Effector CD4-positive, alpha-beta T cell (primary cell): ENCODE results near the gene TMEM86B.

Source experiments
- DNase-seq: peaks from one replicate; pipeline ENCODE4 v3.0.0-alpha.2; 2020
- total RNA-seq: gene quantifications from one replicate; lab custom pipeline; 2026; lab: John Stamatoyannopoulos, UW

Gene TMEM86B
- total RNA-seq = 5.1 reads per million, percentile 20 among the genes with 10 or more reads in this experiment

DNA sequence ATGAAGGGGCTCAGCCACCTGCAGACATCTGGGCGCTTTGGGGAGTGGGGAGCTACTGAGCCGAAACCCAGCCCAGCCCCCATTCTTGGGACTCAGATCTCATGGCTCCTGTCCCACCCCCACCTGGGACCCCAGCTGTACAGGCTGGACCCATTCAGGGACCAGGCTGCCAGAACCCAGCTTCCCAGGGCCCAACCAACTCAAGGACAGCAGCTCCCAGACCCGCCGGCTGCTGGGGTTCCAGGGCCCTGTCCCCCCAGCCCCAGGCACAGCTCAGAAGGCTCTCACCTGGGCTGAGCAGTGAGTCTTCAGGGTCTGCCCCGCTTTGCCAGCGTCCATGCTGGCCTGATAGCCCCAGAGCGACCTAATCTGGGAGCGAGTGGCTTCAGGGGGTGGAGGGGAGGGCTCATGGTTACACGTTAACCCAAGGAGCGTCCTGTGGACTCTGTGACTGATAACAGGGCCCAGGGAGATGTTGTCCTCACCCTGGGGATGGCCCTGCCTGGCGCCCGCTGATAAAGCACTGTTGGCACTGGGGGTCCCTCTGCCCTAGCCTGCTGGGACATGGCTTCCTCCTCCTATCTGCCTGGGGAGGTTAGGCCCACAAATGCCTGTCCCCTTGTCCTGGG lies at the start of gene TMEM86B:
Gene TMEM86B, minus strand, starts transcription at position 361 of the 629 bp plus-strand sequence. Its CDS starts 22 bp downstream, at position 339.
- no peak for DNase-seq

DNA sequence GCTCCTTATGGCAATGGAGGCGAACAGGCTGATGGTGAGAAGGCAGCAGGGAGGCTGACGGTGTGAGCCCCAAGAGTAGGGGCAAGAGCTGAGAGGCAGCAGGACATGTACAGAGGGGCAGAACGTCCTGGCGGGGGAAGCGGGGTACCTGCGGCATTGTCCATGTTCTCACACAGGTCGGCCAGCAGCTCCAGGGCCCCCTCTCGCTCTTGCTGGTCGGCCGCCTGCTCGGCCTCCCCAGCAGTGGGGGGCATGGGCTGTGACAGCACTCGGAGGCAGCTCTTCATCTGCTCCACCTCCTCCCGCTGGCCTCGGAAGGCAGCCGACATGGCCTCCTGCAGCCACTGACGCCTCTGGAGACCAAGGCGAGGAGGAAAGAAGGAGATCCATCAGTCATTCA lies 48.9 kb upstream of the TMEM86B start:
- no peak for DNase-seq

DNA sequence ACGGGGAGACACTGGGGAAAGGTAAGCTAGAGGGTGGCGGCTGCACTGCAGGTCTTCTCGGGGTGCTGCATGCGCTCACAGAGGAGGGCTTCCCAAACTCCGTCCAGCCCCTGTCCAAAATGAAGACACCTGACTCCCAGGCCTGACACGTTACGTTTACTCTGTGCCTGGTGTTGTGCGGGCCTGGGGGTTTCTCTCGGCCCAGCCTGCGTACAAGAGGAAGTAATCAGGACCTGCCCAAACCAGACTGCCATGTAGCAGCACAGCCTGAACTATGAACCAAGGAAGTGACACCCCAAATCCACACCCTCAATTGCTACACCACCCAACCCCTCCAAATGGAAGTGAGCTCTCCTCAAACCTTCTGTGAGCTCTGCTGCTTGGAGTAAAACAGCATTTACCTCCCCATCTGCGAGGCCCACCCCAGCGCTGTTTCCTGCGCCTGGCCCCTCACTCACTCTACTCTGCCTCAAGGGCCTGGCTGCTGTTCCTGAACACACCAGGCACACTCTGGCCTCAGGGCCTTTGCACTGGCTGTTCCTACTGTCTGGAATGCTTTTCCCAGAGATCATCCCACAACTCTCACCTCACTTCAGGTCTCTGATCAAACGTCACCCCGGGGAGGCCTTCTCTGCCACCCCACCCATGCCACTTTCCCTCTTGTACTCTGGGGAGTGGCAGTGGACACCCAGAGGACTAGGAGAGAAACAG lies 48.3 kb upstream of the TMEM86B start:
- no peak for DNase-seq

GRCh38 chr19:55275851-55276719 lies 47.5 kb upstream of the TMEM86B start:
- no peak for DNase-seq

DNA sequence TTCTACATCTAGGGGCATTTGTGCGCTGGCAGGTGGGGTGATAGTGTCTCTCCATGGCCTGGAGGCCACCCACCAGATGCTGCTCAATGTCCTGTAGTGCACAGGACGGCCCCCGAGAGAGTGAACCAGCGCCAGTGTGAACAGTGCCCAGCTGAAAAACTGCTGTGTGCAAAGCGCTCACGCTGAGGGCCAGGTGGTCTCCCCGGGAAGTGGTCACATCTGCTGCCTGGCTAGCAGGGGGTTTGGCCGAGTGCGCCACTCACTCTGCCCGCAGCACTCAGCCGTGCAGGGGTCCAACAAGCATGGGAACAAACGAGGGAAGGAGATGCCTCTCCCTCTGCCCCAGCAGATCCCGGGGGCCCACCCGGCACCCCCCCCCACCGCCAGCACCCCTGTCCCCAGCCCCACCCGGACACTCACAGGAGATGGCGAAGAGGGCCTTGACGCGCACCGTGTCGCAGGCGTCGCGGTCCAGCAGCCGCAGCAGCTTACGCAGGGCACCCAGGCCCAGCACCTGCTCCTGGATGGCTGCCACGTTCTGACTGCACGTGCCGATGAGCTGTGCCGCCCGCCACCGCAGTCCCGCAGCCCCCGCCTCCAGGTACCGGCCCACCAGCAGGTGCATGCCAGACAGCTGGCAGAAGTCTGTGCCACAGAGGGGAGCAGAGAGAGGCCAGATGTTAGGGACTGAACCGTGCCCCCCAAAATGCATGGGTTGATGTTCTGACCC lies 45.6 kb upstream of the TMEM86B start:
- no peak for DNase-seq

- DNase-seq = no peak
Measured at GRCh38 chr19:55272142-55272541, 43.6 kb upstream of the TMEM86B start.

DNA sequence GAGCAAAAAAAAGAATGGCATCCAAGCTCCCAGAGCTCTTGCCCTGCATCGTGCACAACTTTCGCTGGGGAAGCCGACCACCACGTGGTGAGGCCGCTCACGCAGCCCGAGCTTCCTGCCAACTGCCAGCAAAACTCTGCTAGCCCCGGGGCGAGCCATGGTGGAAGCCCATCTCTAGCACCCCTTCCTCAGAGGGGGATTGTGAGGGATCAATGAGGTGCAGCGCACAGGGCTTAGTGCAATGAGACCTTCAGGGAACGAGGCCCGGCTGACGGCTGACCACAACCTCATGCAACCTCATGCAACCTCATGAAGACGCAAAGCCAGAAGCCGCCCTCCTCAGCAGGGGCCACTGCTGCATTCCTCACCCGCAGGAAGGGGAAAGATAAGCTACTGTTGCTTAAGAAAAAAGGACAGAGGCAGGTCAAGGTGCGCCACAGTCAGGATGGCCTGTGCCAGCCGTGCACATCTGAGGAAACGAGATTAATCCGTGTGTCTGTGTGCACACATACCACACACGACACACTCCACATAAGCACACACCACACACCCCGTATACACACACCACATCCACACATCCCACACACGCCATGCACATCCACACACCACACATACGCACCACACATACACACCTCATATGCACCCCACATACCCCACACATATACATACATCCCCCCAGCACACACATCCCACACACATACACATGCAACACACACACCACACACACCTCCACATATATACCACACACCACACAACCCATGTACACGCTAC lies 41.8 kb upstream of the TMEM86B start:
- no peak for DNase-seq

GRCh38 chr19:55269299-55269698 lies 40.7 kb upstream of the TMEM86B start:
- no peak for DNase-seq

DNA sequence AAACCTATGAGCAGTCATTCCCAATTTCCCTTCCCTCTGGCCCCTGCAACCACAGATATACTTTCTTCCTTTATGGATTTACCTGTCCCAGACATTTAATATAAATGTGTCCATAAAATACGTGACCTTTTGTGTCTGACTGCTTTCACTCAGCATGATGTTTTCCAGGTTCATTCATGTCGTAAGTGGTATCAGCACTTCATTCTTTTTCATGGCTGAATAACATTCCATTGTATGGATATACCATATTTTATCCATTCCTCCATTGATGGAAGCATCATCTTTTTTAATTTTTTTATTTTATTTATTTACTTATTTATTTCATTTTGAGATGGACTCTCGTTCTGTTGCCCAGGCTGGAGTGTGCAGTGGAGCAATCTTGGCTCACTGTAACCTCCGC lies 38.3 kb upstream of the TMEM86B start:
- DNase-seq = no peak

GRCh38 chr19:55266404-55266803 lies 37.8 kb upstream of the TMEM86B start:
- no peak for DNase-seq

- DNase-seq = no peak
Measured at GRCh38 chr19:55265723-55266386, 37.3 kb upstream of the TMEM86B start.

GRCh38 chr19:55265173-55265572 lies 36.6 kb upstream of the TMEM86B start:
- DNase-seq = no peak

GRCh38 chr19:55264531-55264930 lies 36.0 kb upstream of the TMEM86B start:
- no peak for DNase-seq

GRCh38 chr19:55262359-55262758 lies 33.8 kb upstream of the TMEM86B start:
- no peak for DNase-seq

DNA sequence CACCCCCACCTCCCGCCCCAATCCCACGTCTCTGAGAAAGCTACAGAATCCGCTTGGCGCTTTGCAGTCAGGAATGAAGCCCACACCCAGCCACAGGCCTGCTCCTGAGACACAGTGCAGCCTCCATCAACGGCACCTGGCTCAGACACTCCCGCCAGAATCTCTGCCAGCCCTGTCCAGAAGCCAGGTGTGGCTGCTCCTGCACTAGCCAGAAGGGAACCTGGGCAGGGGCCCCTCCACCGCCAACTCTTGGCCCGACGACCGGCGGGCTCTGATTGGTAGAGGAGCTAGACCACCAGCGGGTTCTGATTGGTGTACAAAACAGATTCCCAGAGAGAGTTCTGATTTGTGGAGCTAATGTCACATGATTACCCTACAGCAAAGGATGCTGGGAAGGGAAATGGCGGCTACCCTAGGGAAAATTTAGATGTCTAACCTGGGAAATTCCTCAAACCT lies 33.1 kb upstream of the TMEM86B start:
- DNase-seq = no peak

- DNase-seq = no peak
Measured at GRCh38 chr19:55259540-55260210, 31.1 kb upstream of the TMEM86B start.

GRCh38 chr19:55258828-55259539 lies 30.4 kb upstream of the TMEM86B start, which contains the start of gene PPP6R1:
Gene PPP6R1 (minus strand): TSS chr19:55259017. CDS start chr19:55247103, 11,914 bp downstream.
- peak; percentile 90 for DNase-seq

- DNase-seq = peak; percentile 40
Measured at GRCh38 chr19:55258476-55258827, 29.9 kb upstream of the TMEM86B start.

- no peak for DNase-seq
Measured at GRCh38 chr19:55257461-55258420, 29.2 kb upstream of the TMEM86B start.
